Endothelial cell of umbilical vein (primary cell): Measurements from ENCODE around the gene TOMM34. TPM values are rescaled to one million over a fixed set of nuclear protein-coding genes. Genes with fewer than 3 reads are reported as not detected.

Experiments used
- BruUV-seq: library from RNA; stranded (reverse); fragments of 400-500 nt; replicated peaks from 2 replicates; lab custom pipeline; 2021; lab: Mats Ljungman, UMichigan
- CTCF ChIA-PET: fragments of 300-600, 350-600 bp; sonication (Branson Sonifier 250); formaldehyde crosslinking; loops from one replicate; lab custom pipeline; 2021; ENCODE audit warnings: antibody characterized with exemption, inconsistent platforms; lab: Charles Lee
- POLR2A ChIA-PET: fragments of 300-600, 350-600 bp; sonication (Branson Sonifier 250); formaldehyde crosslinking; loops from one replicate; lab custom pipeline; 2021; ENCODE audit warnings: antibody characterized with exemption, inconsistent platforms; lab: Charles Lee
- DNase-seq: peaks from one replicate; pipeline ENCODE4 v3.0.0-alpha.2; 2011; ENCODE audit warnings: low read depth, low spot score
- FAIRE-seq: peaks from 2 replicates; lab custom pipeline; 2011; peaks lifted over from hg19 to GRCh38; lab: Jason Lieb, UNC
- H2AFZ ChIP-seq: 2 replicates; pipeline ENCODE4 v1.6.0; 2012; ENCODE audit warnings: low read depth, low read length, control low read depth, inconsistent platforms
- H3K27ac ChIP-seq: 2 replicates; pipeline ENCODE4 v1.5.1; 2011; ENCODE audit warnings: low read depth, mild to moderate bottlenecking, control low read depth, low read length, moderate library complexity; ENCODE audit not compliant: insufficient read depth
- H3K27me3 ChIP-seq, 2 experiments: 2 replicates each; pipeline versions ENCODE4 v1.6.0 to v1.6.1; 2011; ENCODE audit warnings: low read length in 2 of 2, mixed read lengths in 1 of 2; ENCODE audit not compliant: control insufficient read depth in 2 of 2, insufficient read depth in 2 of 2
- H3K36me3 ChIP-seq, 2 experiments: 2 replicates in 1 of 2; 3 replicates in 1 of 2; pipeline ENCODE4 v1.5.1; 2011; ENCODE audit warnings: low read length in 2 of 2, mild to moderate bottlenecking in 1 of 2, moderate library complexity in 1 of 2; ENCODE audit not compliant: control insufficient read depth in 2 of 2, insufficient read depth in 2 of 2; ENCODE audit errors: extremely low read depth in 1 of 2
- H3K4me1 ChIP-seq: 3 replicates; pipeline ENCODE4 v1.5.1; 2011; ENCODE audit warnings: mild to moderate bottlenecking, low read length; ENCODE audit not compliant: control insufficient read depth, insufficient read depth; ENCODE audit errors: extremely low read depth
- H3K4me2 ChIP-seq: 2 replicates; pipeline ENCODE4 v1.6.1; 2011; ENCODE audit warnings: low read length, control low read depth, mixed read lengths; ENCODE audit not compliant: insufficient read depth
- H3K4me3 ChIP-seq, 3 experiments: fragments of 200-600 bp in 1 of 3; sonication (generic), shearing (Covaris generic) in 1 of 3; replicated peaks in 1 of 3; 2 replicates each; pipeline ENCODE4 v1.5.1; 2011 to 2016; ENCODE audit warnings: control low read depth in 3 of 3, low read length in 3 of 3, mild to moderate bottlenecking in 2 of 3, inconsistent platforms in 1 of 3, low read depth in 1 of 3, moderate library complexity in 1 of 3; ENCODE audit not compliant: insufficient read depth in 1 of 3
- H3K79me2 ChIP-seq: 2 replicates; pipeline ENCODE4 v1.6.0; 2012; ENCODE audit warnings: low read length, inconsistent platforms; ENCODE audit not compliant: control insufficient read depth, insufficient read depth
- H3K9ac ChIP-seq: replicated peaks from 2 replicates; pipeline ENCODE3; 2011; ENCODE audit warnings: low read length, control low read depth; ENCODE audit not compliant: insufficient read depth; ENCODE audit errors: extremely low read depth
- H3K9me1 ChIP-seq: replicated peaks from 3 replicates; pipeline ENCODE4 v1.6.0; 2011; ENCODE audit warnings: mild to moderate bottlenecking, low read length; ENCODE audit not compliant: control insufficient read depth, insufficient read depth; ENCODE audit errors: extremely low read depth
- H3K9me3 ChIP-seq: replicated peaks from 2 replicates; pipeline ENCODE4 v1.5.1; 2012; ENCODE audit warnings: low read length, inconsistent platforms; ENCODE audit not compliant: control insufficient read depth, insufficient read depth
- H4K20me1 ChIP-seq: replicated peaks from 2 replicates; pipeline ENCODE3; 2011; ENCODE audit warnings: mild to moderate bottlenecking, low read length; ENCODE audit not compliant: control insufficient read depth, insufficient read depth; ENCODE audit errors: extremely low read depth
- EZH2 ChIP-seq: IDR thresholded peaks from 2 replicates; pipeline ENCODE4 v1.6.1; 2012; ENCODE audit warnings: borderline replicate concordance, low read depth, mild to moderate bottlenecking, moderate library complexity, low read length, inconsistent platforms; ENCODE audit not compliant: severe bottlenecking
- FOS ChIP-seq: IDR thresholded peaks from 2 replicates; pipeline ENCODE4 v1.6.1; 2011; ENCODE audit warnings: mild to moderate bottlenecking, low read length, moderate library complexity, borderline replicate concordance; ENCODE audit not compliant: insufficient read depth
- JUN ChIP-seq: IDR thresholded peaks from 2 replicates; pipeline ENCODE4 v1.6.1; 2011; ENCODE audit warnings: borderline replicate concordance, low read depth; ENCODE audit not compliant: insufficient read length, insufficient read depth
- MYC ChIP-seq: IDR thresholded peaks from one replicate; pipeline ENCODE4 v1.6.1; 2011; ENCODE audit warnings: mild to moderate bottlenecking, low read depth, low read length
- dilution Hi-C: fragments of 300-500 bp; cut with MboI; formaldehyde crosslinking; loops from one replicate; pipeline ENCODE4 v1.15.0; 2019; ENCODE audit warnings: low sequenced_read_pairs; ENCODE audit not compliant: extremely low pct_ligation_motif_present
- intact Hi-C: fragments of 100-400 bp; cut with micrococcal nuclease; formaldehyde crosslinking; loops from one replicate; pipeline ENCODE4 v1.10.0; 2022
- polyA plus RNA-seq, 4 experiments: library from polyadenylated mRNA; depleted of rRNA in 3 of 4; stranded (reverse) in 3 of 4; unstranded in 1 of 4; fragments of >200 nt; gene quantifications; 2 replicates each; pipeline versions ENCODE4 v1.2.1 to v1.2.3, GENCODE V29; 2011 to 2012; ENCODE audit warnings: missing spikeins in 1 of 4
- total RNA-seq: library from RNA; stranded (reverse); gene quantifications from 2 replicates; pipeline ENCODE4 v1.2.3, GENCODE V29; 2021

TOMM34 gene
- total and polyA plus RNA-seq, 2 donors (not counting 3 experiments of a cell fraction or from before 2014, with no cell fraction given) = 36.3 to 44.2 TPM

GRCh38 chr20:44963325-44964215 lies 3.4 kb upstream of the TOMM34 start:
- dilution Hi-C loops = no loop called here
- intact Hi-C loops = loop anchor here (10.0 kb wide), 1 partner anchor 831 kb away; the partner anchor contains the start of genes DNTTIP1 and WFDC3
- FAIRE-seq (no peak), DNase-seq (no peak)
- Histone ChIP-seq H3K36me3 (no peaks in the 10 kb centered on the region), H2AFZ (no peak overlapping the region), H3K4me2 (no peak overlapping the region), H3K4me1 (peaks cover 39% of the 10 kb centered on the region), H3K27ac (no peak overlapping the region), H3K4me3 (no peak overlapping the region), H3K9me1 (no peaks in the 10 kb centered on the region), H3K27me3 (no peaks in the 10 kb centered on the region), H3K9me3 (no peaks in the 10 kb centered on the region), H4K20me1 (no peaks in the 10 kb centered on the region), H3K79me2 (peaks cover 34% of the 10 kb centered on the region), H3K9ac (no peak overlapping the region)
- ChIA-PET POLR2A (no interaction called here), CTCF (interaction anchor here (1.5 to 3.2 kb wide), 2 partner anchors 48 to 80 kb away, joined by 5 to 11 read pairs; no protein-coding TSS in a partner anchor)
- TF ChIP-seq JUN = no peak
- no peak for TF ChIP-seq FOS
- no TSS peak for BruUV-seq

GRCh38 chr20:44962483-44962882 lies 2.3 kb upstream of the TOMM34 start:
- intact Hi-C loops = loop anchor here (10.0 kb wide), 1 partner anchor 832 kb away; the partner anchor contains the start of genes DNTTIP1 and WFDC3
- Histone ChIP-seq H2AFZ (no peak overlapping the region), H3K36me3 (no peaks in the 10 kb centered on the region), H3K4me2 (no peak overlapping the region), H3K9me3 (no peaks in the 10 kb centered on the region), H3K27me3 (no peaks in the 10 kb centered on the region), H4K20me1 (no peaks in the 10 kb centered on the region), H3K79me2 (peaks cover 34% of the 10 kb centered on the region), H3K4me1 (peaks cover 40% of the 10 kb centered on the region), H3K9me1 (no peaks in the 10 kb centered on the region), H3K4me3 (no peak overlapping the region), H3K27ac (no peak overlapping the region), H3K9ac (no peak overlapping the region)
- CTCF ChIA-PET = interaction anchor here (3.2 kb wide), 1 partner anchor 81 kb away, joined by 11 read pairs; no protein-coding TSS in a partner anchor
- no peak for DNase-seq
- BruUV-seq = no TSS peak
- TF ChIP-seq EZH2 (no peak), MYC (no peak), FOS (no peak), JUN (no peak)
- dilution Hi-C loops = no loop called here
- POLR2A ChIA-PET = no interaction called here
- no peak for FAIRE-seq
